ENCODE data around the gene NR6A1.

The NR6A1 gene

GRCh38 chr9:124697326-124698200, 73.5 kb downstream of the NR6A1 start:
- Histone ChIP-seq H3F3A (ENCODE audit: insufficient read depth) (no peaks in the 10 kb centered on the region), H3K36me3 (ENCODE audit: low read length) (no peaks in the 10 kb centered on the region), H3K9ac (ENCODE audit: low read length) (no peak overlapping the region), H4K20me1 (ENCODE audit: low read depth, low read length) (no peaks in the 10 kb centered on the region), H2AFZ (ENCODE audit: low read depth, low read length, severe bottlenecking) (no peak overlapping the region), H3K9me3 (ENCODE audit: insufficient read depth, low read length) (no peaks in the 10 kb centered on the region), H3K4me3 (ENCODE audit: insufficient read depth, low read length, poor library complexity, severe bottlenecking) (no peak overlapping the region), H3K27ac (ENCODE audit: low read depth, low read length) (no peak overlapping the region), H3K9me2 (replicated peaks; ENCODE audit: insufficient read depth, low read length) (no peaks in the 10 kb centered on the region), H3K27me3 (ENCODE audit: low read length) (no peaks in the 10 kb centered on the region), H3K4me2 (ENCODE audit: low read depth, low read length, poor library complexity, severe bottlenecking) (no peak overlapping the region), H3K79me2 (ENCODE audit: insufficient read depth, low read length) (no peaks in the 10 kb centered on the region)
- TF ChIP-seq EZH2phosphoT487 (conservative IDR thresholded peaks at IDR 0.05; ENCODE audit: low read length) (no peak), CTCF (IDR thresholded peaks at IDR 0.05; ENCODE audit: insufficient read depth, low read length, poor library complexity, severe bottlenecking) (no peak)

- no peak overlapping the region for H3K4me3 ChIP-seq (ENCODE audit: insufficient read depth, low read length, poor library complexity, severe bottlenecking)
These were observed 75.0 kb downstream of the NR6A1 start for GRCh38 chr9:124696101-124696500.

GRCh38 chr9:124695280-124695890, 75.7 kb downstream of the NR6A1 start:
- Histone ChIP-seq H3K4me2 (ENCODE audit: low read depth, low read length, poor library complexity, severe bottlenecking) (no peak overlapping the region), H3K9ac (ENCODE audit: low read length) (no peak overlapping the region), H3K27ac (ENCODE audit: low read depth, low read length) (no peak overlapping the region), H3K9me3 (ENCODE audit: insufficient read depth, low read length) (no peaks in the 10 kb centered on the region), H3K9me2 (replicated peaks; ENCODE audit: insufficient read depth, low read length) (no peaks in the 10 kb centered on the region), H4K20me1 (ENCODE audit: low read depth, low read length) (no peaks in the 10 kb centered on the region), H3K36me3 (ENCODE audit: low read length) (no peaks in the 10 kb centered on the region), H2AFZ (ENCODE audit: low read depth, low read length, severe bottlenecking) (no peak overlapping the region), H3K27me3 (ENCODE audit: low read length) (no peaks in the 10 kb centered on the region), H3K79me2 (ENCODE audit: insufficient read depth, low read length) (no peaks in the 10 kb centered on the region), H3F3A (ENCODE audit: insufficient read depth) (no peaks in the 10 kb centered on the region), H3K4me3 (ENCODE audit: insufficient read depth, low read length, poor library complexity, severe bottlenecking) (no peak overlapping the region)
- no peak for TF ChIP-seq CTCF (IDR thresholded peaks at IDR 0.05; ENCODE audit: insufficient read depth, low read length, poor library complexity, severe bottlenecking)

More at GRCh38 chr9:124696101-124696500, 75.0 kb downstream of the NR6A1 start:
- no peaks in the 10 kb centered on the region for H3F3A ChIP-seq (ENCODE audit: insufficient read depth)
- H2AFZ ChIP-seq (ENCODE audit: low read depth, low read length, severe bottlenecking) = no peak overlapping the region
- H4K20me1 ChIP-seq (ENCODE audit: low read depth, low read length) = no peaks in the 10 kb centered on the region
- no peaks in the 10 kb centered on the region for H3K9me2 ChIP-seq (replicated peaks; ENCODE audit: insufficient read depth, low read length)
- no peaks in the 10 kb centered on the region for H3K79me2 ChIP-seq (ENCODE audit: insufficient read depth, low read length)
- no peaks in the 10 kb centered on the region for H3K27me3 ChIP-seq (ENCODE audit: low read length)
- no peak overlapping the region for H3K27ac ChIP-seq (ENCODE audit: low read depth, low read length)
- H3K4me2 ChIP-seq (ENCODE audit: low read depth, low read length, poor library complexity, severe bottlenecking) = no peak overlapping the region
- H3K36me3 ChIP-seq (ENCODE audit: low read length) = no peaks in the 10 kb centered on the region
- H3K9ac ChIP-seq (ENCODE audit: low read length) = no peak overlapping the region
- H3K9me3 ChIP-seq (ENCODE audit: insufficient read depth, low read length) = no peaks in the 10 kb centered on the region
- TF ChIP-seq CTCF (IDR thresholded peaks at IDR 0.05; ENCODE audit: insufficient read depth, low read length, poor library complexity, severe bottlenecking) (no peak), EZH2phosphoT487 (conservative IDR thresholded peaks at IDR 0.05; ENCODE audit: low read length) (no peak)
